PC-3 (cell line): ENCODE results near the gene AK1. TPM values are rescaled to one million over a fixed set of nuclear protein-coding genes. Genes with fewer than 3 reads are reported as not detected.
"Not testable (repeated sequence)": the region's sequence is repeated elsewhere in the genome, so short reads cannot be mapped to it uniquely, and the experiment has no call there.

ENCODE experiments used
- ATAC-seq: fragments of 200-7000 bp; cut with Tn5 transposase; 2 replicates; pipeline ENCODE4 v1.9.1; 2020; ENCODE audit warnings: mild to moderate bottlenecking, moderate library complexity
- BruUV-seq: library from RNA; stranded (reverse); fragments of 400-500 nt; replicated peaks from 2 replicates; lab custom pipeline; 2021; lab: Mats Ljungman, UMichigan
- CTCF ChIA-PET: fragments of 300-600 bp; sonication (Branson Sonifier 250); formaldehyde crosslinking; loops from one replicate; lab custom pipeline; 2022; ENCODE audit warnings: antibody characterized with exemption; lab: Charles Lee
- POLR2A ChIA-PET: fragments of 300-600 bp; sonication (Branson Sonifier 250); formaldehyde crosslinking; loops from one replicate; lab custom pipeline; 2022; ENCODE audit warnings: antibody characterized with exemption; ENCODE audit not compliant: unreplicated experiment; lab: Charles Lee
- DNase-seq: peaks from one replicate; pipeline ENCODE4 v3.0.0-alpha.2; 2015
- H2AFZ ChIP-seq: fragments of 300-600 bp; sonication (generic); 2 replicates; pipeline ENCODE4 v1.6.0; 2016; ENCODE audit warnings: antibody characterized with exemption, low read length
- H3F3A ChIP-seq: fragments of 300-600 bp; sonication (generic); one replicate; pipeline ENCODE4 v1.6.0; 2017; ENCODE audit warnings: antibody characterized with exemption, low read length, control low read depth, mild to moderate bottlenecking; ENCODE audit not compliant: unreplicated experiment
- H3K27ac ChIP-seq: fragments of 300-600 bp; sonication (generic); 2 replicates; pipeline ENCODE4 v1.5.1; 2016; ENCODE audit warnings: mild to moderate bottlenecking, low read length
- H3K27me3 ChIP-seq: fragments of 300-600 bp; sonication (generic); 2 replicates; pipeline ENCODE4 v1.6.1; 2016; ENCODE audit warnings: low read length, mixed read lengths
- H3K36me3 ChIP-seq: fragments of 300-600 bp; sonication (generic); 2 replicates; pipeline ENCODE4 v1.6.1; 2016; ENCODE audit warnings: low read depth, mixed run types, low read length, mixed read lengths
- H3K4me1 ChIP-seq: fragments of 300-600 bp; sonication (generic); 2 replicates; pipeline ENCODE4 v1.5.1; 2016; ENCODE audit warnings: low read length; ENCODE audit not compliant: insufficient read depth
- H3K4me2 ChIP-seq: fragments of 300-600 bp; sonication (generic); 2 replicates; pipeline ENCODE4 v1.6.0; 2016; ENCODE audit warnings: low read length
- H3K4me3 ChIP-seq: fragments of 300-600 bp; sonication (generic); 2 replicates; pipeline ENCODE4 v1.5.1; 2016; ENCODE audit warnings: mild to moderate bottlenecking, low read length, mixed read lengths
- H3K79me2 ChIP-seq: fragments of 300-600 bp; sonication (generic); 2 replicates; pipeline ENCODE4 v1.6.1; 2017; ENCODE audit warnings: low read length, mixed read lengths
- H3K9ac ChIP-seq: fragments of 300-600 bp; sonication (generic); 2 replicates; pipeline ENCODE4 v1.6.0; 2016; ENCODE audit warnings: mild to moderate bottlenecking, low read length
- H3K9me2 ChIP-seq: fragments of 300-600 bp; sonication (generic); replicated peaks from 2 replicates; pipeline ENCODE4 v1.6.1; 2016; ENCODE audit warnings: mixed run types, low read length, mixed read lengths
- H3K9me3 ChIP-seq: fragments of 300-600 bp; sonication (generic); 2 replicates; pipeline ENCODE4 v1.6.1; 2016; ENCODE audit warnings: low read length, mixed read lengths
- H4K20me1 ChIP-seq: fragments of 300-600 bp; sonication (generic); 2 replicates; pipeline ENCODE4 v1.6.1; 2016; ENCODE audit warnings: low read length, mixed read lengths
- CTCF ChIP-seq: fragments of 300-600 bp; sonication (generic); conservative IDR thresholded peaks from 2 replicates; pipeline ENCODE4 v1.5.1; 2017; ENCODE audit warnings: antibody characterized with exemption, low read depth, mild to moderate bottlenecking, low read length
- EZH2 ChIP-seq: fragments of 300-600 bp; sonication (generic); IDR thresholded peaks from one replicate; pipeline ENCODE4 v1.6.1; 2017; ENCODE audit warnings: antibody characterized with exemption, mild to moderate bottlenecking, low read length; ENCODE audit not compliant: unreplicated experiment
- EZH2phosphoT487 ChIP-seq: fragments of 300-600 bp; sonication (generic); IDR thresholded peaks from 2 replicates; pipeline ENCODE4 v1.6.1; 2018; ENCODE audit warnings: mild to moderate bottlenecking, antibody characterized with exemption, low read length, borderline replicate concordance
- intact Hi-C: fragments of 100-400 bp; cut with micrococcal nuclease; formaldehyde crosslinking; loops from 2 replicates; pipeline ENCODE4 v1.9.0; 2023
- total RNA-seq: library from RNA; depleted of rRNA; stranded (reverse); fragments of >200 nt; gene quantifications from 2 replicates; pipeline ENCODE4 v1.2.3, GENCODE V29; 2014

Gene AK1
- total RNA-seq, 1 experiment from 2014 or later: 79.1 TPM

GRCh38 chr9:127884427-127884911 lies 7.0 kb upstream of the AK1 start:
- H3K27me3 ChIP-seq: no peaks in the 10 kb centered on the region
- H3K9me2 ChIP-seq: no peaks in the 10 kb centered on the region
- no peaks in the 10 kb centered on the region for H3K79me2 ChIP-seq
- no peak overlapping the region for H3K4me2 ChIP-seq
- no peaks in the 10 kb centered on the region for H3F3A ChIP-seq
- H3K4me1 ChIP-seq: no peaks in the 10 kb centered on the region
- H4K20me1 ChIP-seq: no peaks in the 10 kb centered on the region
- ChIA-PET CTCF (no interaction called here), POLR2A (no interaction called here)
- H3K36me3 ChIP-seq: no peaks in the 10 kb centered on the region
- no peak overlapping the region for H3K9ac ChIP-seq
- no peaks in the 10 kb centered on the region for H3K9me3 ChIP-seq
- no TSS peak for BruUV-seq
- H3K4me3 ChIP-seq: no peak overlapping the region
- DNase-seq (no peak), ATAC-seq (no peak)
- H2AFZ ChIP-seq: no peak overlapping the region
- H3K27ac ChIP-seq: no peak overlapping the region
- intact Hi-C loops: no loop called here
- TF ChIP-seq EZH2: no peak
- no peak for TF ChIP-seq CTCF
- no peak for TF ChIP-seq EZH2phosphoT487

- no peak overlapping the region for H3K27ac ChIP-seq
- intact Hi-C loops: no loop called here
Observed at GRCh38 chr9:127883959-127884358, 6.5 kb upstream of the AK1 start.

GRCh38 chr9:127881715-127882114 lies 4.2 kb upstream of the AK1 start:
- H3F3A ChIP-seq, H3K27me3 ChIP-seq, POLR2A ChIA-PET, H4K20me1 ChIP-seq, CTCF ChIA-PET, H3K36me3 ChIP-seq, H3K4me2 ChIP-seq, H3K79me2 ChIP-seq, H3K4me1 ChIP-seq, DNase-seq, H3K9me3 ChIP-seq, H3K27ac ChIP-seq, H2AFZ ChIP-seq, ATAC-seq, H3K9me2 ChIP-seq, BruUV-seq, intact Hi-C loops, H3K9ac ChIP-seq, H3K4me3 ChIP-seq: not testable (repeated sequence)

More at GRCh38 chr9:127883959-127884358, 6.5 kb upstream of the AK1 start:
- Histone ChIP-seq H3K36me3 (no peaks in the 10 kb centered on the region), H3K27me3 (no peaks in the 10 kb centered on the region), H3K9me3 (no peaks in the 10 kb centered on the region), H3K9ac (no peak overlapping the region), H3K79me2 (no peaks in the 10 kb centered on the region), H3K4me3 (no peak overlapping the region), H3K9me2 (no peaks in the 10 kb centered on the region), H2AFZ (no peak overlapping the region), H3F3A (no peaks in the 10 kb centered on the region), H4K20me1 (no peaks in the 10 kb centered on the region), H3K4me2 (no peak overlapping the region), H3K4me1 (no peaks in the 10 kb centered on the region)
- no TSS peak for BruUV-seq
- ChIA-PET CTCF (no interaction called here), POLR2A (no interaction called here)
- DNase-seq: no peak
- ATAC-seq: no peak
- TF ChIP-seq EZH2 (no peak), EZH2phosphoT487 (no peak), CTCF (no peak)
